Measurements from ENCODE around the gene PCDHA1.
"Not testable (repeated sequence)": the region's sequence is repeated elsewhere in the genome, so short reads cannot be mapped to it uniquely, and the experiment has no call there.

Gene PCDHA1

DNA sequence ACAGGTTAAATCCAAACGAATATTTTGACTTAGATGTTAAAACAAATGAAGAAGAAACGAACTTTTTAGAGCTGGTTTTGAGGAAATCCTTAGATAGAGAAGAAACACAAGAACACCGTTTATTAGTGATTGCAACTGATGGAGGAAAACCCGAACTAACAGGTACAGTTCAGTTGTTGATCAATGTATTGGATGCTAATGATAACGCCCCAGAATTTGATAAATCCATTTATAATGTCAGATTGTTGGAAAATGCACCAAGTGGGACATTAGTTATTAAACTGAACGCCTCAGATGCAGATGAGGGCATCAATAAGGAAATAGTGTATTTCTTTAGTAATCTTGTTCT lies 36.3 kb downstream of the PCDHA1 start:
- Histone ChIP-seq H3K27ac (no peak overlapping the region), H3K4me3 (ENCODE audit: low read depth, low read length) (no peak overlapping the region), H3K36me3 (replicated peaks) (no peaks in the 10 kb centered on the region), H3K27me3 (replicated peaks) (no peaks in the 10 kb centered on the region)
- TF ChIP-seq, protein P1, sequence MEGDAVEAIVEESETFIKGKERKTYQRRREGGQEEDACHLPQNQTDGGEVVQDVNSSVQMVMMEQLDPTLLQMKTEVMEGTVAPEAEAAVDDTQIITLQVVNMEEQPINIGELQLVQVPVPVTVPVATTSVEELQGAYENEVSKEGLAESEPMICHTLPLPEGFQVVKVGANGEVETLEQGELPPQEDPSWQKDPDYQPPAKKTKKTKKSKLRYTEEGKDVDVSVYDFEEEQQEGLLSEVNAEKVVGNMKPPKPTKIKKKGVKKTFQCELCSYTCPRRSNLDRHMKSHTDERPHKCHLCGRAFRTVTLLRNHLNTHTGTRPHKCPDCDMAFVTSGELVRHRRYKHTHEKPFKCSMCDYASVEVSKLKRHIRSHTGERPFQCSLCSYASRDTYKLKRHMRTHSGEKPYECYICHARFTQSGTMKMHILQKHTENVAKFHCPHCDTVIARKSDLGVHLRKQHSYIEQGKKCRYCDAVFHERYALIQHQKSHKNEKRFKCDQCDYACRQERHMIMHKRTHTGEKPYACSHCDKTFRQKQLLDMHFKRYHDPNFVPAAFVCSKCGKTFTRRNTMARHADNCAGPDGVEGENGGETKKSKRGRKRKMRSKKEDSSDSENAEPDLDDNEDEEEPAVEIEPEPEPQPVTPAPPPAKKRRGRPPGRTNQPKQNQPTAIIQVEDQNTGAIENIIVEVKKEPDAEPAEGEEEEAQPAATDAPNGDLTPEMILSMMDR (IDR thresholded peaks at IDR 0.05; ENCODE audit: low read depth, low read length, missing control alignments): no peak
- no peak for DNase-seq
- in situ Hi-C loops (cut with HindIII; ENCODE audit: low pct_ligation_motif_present, low sequenced_read_pairs): no loop called here

DNA sequence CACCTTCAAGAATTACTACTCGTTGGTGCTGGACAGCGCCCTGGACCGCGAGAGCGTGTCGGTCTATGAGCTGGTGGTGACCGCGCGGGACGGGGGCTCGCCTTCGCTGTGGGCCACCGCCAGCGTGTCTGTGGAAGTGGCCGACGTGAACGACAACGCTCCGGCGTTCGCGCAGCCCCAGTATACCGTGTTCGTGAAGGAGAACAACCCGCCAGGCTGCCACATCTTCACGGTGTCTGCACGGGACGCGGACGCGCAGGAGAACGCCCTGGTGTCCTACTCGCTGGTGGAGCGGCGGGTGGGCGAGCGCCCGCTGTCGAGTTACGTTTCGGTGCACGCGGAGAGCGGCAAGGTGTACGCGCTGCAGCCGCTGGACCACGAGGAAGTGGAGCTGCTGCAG lies 37.0 kb downstream of the PCDHA1 start:
- H3K27ac ChIP-seq; H3K36me3 ChIP-seq (replicated peaks); H3K4me3 ChIP-seq (ENCODE audit: low read depth, low read length); in situ Hi-C loops (cut with HindIII; ENCODE audit: low pct_ligation_motif_present, low sequenced_read_pairs); DNase-seq; H3K27me3 ChIP-seq (replicated peaks): not testable (repeated sequence)

DNA sequence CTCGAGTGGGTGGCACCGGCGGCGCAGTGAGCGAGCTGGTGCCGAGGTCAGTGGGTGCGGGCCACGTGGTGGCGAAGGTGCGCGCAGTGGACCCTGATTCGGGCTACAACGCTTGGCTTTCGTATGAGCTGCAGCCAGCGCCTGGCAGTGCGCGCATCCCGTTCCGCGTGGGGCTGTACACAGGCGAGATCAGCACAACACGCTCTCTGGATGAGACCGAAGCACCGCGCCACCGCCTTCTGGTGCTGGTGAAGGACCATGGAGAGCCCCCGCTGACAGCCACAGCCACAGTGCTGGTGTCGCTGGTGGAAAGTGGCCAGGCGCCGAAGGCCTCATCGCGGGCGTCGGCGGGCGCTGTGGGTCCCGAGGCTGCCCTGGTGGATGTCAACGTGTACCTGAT lies 37.5 kb downstream of the PCDHA1 start:
- Histone ChIP-seq H3K27me3 (replicated peaks) (no peaks in the 10 kb centered on the region), H3K27ac (no peak overlapping the region), H3K4me3 (ENCODE audit: low read depth, low read length) (no peak overlapping the region), H3K36me3 (replicated peaks) (no peaks in the 10 kb centered on the region)
- TF ChIP-seq, protein P1 (IDR thresholded peaks at IDR 0.05; ENCODE audit: low read depth, low read length, missing control alignments): no peak
- in situ Hi-C loops (cut with HindIII; ENCODE audit: low pct_ligation_motif_present, low sequenced_read_pairs): no loop called here
- DNase-seq: no peak

DNA sequence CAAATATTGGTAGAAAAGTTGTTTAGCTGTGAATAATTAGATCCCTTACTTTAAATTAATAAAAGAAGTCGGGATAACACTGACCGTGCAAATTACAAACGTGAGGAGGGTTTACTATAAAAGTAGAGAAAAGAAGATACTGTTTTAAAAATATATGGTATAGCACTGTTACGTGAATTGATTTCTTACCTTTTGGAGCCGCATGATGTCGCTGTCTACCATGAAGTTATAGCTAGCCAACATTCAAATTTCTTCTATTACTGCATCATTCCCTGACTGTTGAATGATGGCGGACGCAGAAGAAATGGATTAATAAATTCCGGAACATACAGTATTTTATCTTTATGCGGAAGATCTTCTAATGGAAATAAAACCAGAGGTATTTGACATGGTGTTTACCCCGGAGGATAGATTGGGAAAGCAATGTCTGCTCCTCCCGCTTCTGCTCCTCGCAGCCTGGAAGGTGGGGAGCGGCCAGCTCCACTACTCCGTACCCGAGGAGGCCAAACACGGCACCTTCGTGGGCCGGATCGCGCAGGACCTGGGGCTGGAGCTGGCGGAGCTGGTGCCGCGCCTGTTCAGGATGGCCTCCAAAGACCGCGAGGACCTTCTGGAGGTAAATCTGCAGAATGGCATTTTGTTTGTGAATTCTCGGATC lies 41.9 kb downstream of the PCDHA1 start, which contains the start of gene PCDHA6:
Gene PCDHA6 (plus strand): TSS at position 257 of the 658 bp plus-strand sequence. CDS start 132 bp downstream, at position 389.
- no peaks in the 10 kb centered on the region for H3K27me3 ChIP-seq (replicated peaks)
- no peak within 1 kb of the TSS for H3K27ac ChIP-seq
- no peak for DNase-seq
- in situ Hi-C loops (cut with HindIII; ENCODE audit: low pct_ligation_motif_present, low sequenced_read_pairs): no loop called here
- no peak within 1 kb of the TSS for H3K4me3 ChIP-seq (ENCODE audit: low read depth, low read length)
- H3K36me3 ChIP-seq (replicated peaks): no peaks in the 10 kb centered on the region
- TF ChIP-seq, protein P1 (IDR thresholded peaks at IDR 0.05; ENCODE audit: low read depth, low read length, missing control alignments): no peak

DNA sequence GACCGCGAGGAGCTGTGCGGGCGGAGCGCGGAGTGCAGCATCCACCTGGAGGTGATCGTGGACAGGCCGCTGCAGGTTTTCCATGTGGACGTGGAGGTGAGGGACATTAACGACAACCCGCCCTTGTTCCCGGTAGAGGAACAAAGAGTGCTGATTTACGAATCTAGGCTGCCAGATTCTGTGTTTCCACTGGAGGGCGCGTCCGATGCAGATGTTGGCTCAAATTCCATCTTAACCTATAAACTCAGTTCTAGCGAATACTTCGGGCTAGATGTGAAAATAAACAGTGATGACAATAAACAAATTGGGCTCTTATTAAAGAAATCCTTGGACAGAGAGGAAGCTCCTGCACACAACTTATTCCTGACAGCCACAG lies 42.4 kb downstream of the PCDHA1 start:
- Histone ChIP-seq H3K36me3 (replicated peaks) (no peaks in the 10 kb centered on the region), H3K27me3 (replicated peaks) (no peaks in the 10 kb centered on the region), H3K27ac (no peak overlapping the region), H3K4me3 (ENCODE audit: low read depth, low read length) (no peak overlapping the region)
- DNase-seq: no peak
- in situ Hi-C loops (cut with HindIII; ENCODE audit: low pct_ligation_motif_present, low sequenced_read_pairs): no loop called here
- TF ChIP-seq, protein P1 (IDR thresholded peaks at IDR 0.05; ENCODE audit: low read depth, low read length, missing control alignments): no peak

DNA sequence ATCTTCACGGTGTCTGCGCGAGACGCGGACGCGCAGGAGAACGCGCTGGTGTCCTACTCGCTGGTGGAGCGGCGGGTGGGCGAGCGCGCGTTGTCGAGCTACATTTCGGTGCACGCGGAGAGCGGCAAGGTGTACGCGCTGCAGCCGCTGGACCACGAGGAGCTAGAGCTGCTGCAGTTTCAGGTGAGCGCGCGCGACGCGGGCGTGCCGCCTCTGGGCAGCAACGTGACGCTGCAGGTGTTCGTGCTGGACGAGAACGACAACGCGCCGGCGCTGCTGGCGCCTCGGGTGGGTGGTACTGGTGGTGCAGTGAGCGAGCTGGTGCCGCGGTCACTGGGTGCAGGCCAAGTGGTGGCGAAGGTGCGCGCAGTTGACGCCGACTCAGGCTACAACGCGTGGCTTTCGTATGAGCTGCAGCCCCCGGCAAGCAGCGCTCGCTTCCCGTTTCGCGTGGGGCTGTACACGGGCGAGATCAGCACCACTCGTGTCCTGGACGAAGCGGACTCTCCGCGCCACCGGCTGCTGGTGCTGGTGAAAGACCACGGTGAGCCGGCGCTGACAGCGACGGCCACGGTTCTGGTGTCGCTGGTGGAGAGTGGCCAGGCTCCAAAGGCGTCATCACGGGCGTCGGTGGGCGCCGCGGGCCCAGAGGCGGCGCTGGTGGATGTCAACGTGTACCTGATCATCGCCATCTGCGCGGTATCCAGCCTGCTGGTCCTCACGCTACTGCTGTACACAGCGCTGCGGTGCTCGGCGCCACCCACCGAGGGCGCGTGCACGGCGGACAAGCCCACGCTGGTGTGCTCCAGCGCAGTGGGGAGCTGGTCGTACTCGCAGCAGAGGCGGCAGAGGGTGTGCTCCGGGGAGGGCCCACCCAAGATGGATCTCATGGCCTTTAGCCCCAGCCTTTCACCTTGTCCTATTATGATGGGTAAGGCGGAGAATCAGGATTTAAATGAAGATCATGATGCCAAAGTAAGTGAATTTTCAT lies 43.9 kb downstream of the PCDHA1 start:
- in situ Hi-C loops (cut with HindIII; ENCODE audit: low pct_ligation_motif_present, low sequenced_read_pairs); H3K36me3 ChIP-seq (replicated peaks); H3K27me3 ChIP-seq (replicated peaks); H3K4me3 ChIP-seq (ENCODE audit: low read depth, low read length); H3K27ac ChIP-seq; DNase-seq: not testable (repeated sequence)
